RCC 7860 (cell line): ENCODE measurements around the gene ATP4A.
"Not testable (repeated sequence)": the region's sequence is repeated elsewhere in the genome, so short reads cannot be mapped to it uniquely, and the experiment has no call there.

ENCODE experiments used
- DNase-seq: peaks from one replicate; pipeline ENCODE4 v3.0.0-alpha.2; 2015; ENCODE audit warnings: low spot score
- FAIRE-seq: peaks from 2 replicates; lab custom pipeline; 2012; peaks lifted over from hg19 to GRCh38; lab: Jason Lieb, UNC

ATP4A gene

DNA sequence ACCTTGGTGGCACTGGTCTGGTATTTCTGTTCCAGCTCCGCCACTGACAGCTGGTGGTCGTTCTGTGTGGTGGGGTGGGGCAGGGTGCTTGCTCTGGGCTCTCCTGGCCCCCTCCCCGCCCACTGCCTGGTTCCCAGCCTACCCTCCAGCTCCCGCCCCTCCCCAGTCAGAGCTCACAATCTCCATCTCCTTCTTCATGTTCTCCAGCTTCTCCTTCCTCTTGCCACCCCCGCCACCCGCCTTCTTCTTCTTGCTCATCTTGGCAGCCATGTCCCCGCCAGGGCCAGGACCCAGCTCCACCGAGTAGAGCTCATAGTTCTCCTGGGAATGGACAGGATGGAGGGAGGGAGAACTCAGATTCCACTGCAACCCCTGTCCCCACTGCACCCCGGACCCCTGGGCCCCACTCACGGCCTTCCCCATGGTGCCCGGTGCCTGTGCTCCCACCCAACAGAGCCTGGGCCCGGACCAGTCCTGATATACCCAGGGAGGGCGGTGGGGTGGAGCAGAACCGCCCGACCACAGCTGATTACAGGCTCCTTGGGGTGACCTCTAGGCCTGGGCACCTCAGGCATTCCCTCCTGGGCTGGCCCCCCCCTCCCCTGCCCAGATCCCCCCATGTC is at the start of gene ATP4A:
ATP4A (minus strand) TSS at position 452 of the 623 bp plus-strand sequence; CDS start at position 423, 29 bp downstream.
- DNase-seq (no peak), FAIRE-seq (no peak)

DNA sequence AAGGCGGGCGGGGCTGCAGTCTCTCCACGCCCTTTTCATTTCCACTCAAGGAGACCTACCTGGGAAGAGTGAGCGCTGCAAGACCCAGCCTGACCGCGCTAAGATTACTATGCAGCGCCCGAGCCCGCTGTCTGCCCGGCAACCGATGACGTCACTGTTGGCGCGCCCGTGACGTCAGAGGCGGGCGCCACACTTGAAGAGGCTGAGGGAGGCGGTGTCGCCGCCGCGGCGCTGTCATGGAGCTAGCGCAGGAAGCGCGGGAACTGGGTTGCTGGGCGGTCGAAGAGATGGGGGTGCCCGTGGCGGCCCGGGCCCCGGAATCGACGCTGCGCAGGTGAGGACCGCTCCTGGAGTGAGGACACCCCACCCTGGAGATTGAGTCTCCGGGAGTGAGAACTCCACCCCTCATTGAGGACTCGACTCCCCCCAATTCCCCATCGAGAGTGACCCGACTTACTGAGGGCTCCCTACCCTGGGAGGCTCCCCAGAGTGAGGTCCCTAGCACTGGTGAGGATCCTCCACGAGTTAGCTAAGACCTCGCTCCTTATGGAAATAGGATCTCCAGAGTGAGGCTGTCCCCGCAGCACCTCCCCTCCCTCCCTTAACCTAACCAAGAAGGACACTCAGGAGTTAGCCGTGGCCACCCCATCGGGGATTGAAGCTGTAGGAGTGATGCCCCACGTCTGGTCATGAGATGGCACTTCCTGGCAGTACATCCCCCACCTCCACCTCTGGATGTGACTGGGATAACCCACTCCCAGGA is 49.3 kb upstream of the ATP4A start, which contains the start of gene HAUS5:
HAUS5 (plus strand) TSS at position 177 of the 763 bp plus-strand sequence; CDS start at position 237, 60 bp downstream.
- FAIRE-seq (peak; percentile 54), DNase-seq (peak; percentile 82)

GRCh38 chr19:35612224-35612558 is 48.7 kb upstream of the ATP4A start:
- DNase-seq = no peak
- no peak for FAIRE-seq

DNA sequence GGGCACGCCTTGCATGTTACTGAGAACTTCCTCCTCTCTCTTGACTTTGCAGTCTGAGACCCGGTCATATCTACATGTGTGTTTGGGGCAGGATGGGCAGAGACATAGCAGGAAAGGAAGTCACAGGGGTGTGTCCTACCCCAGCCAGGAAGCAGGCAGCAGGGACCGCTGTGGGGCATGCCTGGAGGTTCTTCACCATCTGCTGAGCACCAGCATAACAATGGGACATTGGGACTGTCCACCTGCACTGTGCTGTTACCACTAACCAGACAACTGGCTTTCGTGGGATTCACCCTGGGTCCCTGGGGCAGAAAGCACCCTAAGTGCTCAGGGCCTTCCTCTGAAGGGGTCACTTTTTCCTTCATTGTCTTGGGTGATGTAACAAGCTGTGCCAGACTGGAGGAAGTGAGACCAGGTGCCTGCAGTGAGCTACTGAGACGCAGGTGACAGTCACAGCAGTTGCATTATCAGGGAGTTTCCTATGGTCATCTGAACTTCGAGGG is 46.4 kb upstream of the ATP4A start:
- FAIRE-seq (no peak), DNase-seq (no peak)

DNA sequence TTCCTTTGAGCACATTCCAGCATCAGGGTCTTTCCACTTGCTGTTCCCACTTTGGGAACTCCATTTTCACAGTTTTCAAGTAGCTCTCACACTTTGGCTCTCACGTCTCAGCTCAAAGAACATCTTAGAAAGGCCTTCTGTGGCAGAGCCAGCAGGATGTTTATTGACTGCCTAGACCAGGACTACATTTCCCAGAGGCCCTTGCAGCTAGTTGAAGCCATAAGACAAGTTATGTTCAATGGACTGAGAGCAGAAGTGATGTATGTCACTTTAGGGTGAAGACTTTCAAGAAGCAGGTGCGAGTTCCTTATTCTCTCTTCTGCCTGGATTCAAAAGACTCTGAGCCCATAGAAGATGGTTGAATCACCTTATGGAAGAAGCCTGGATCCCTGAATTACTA is 44.8 kb upstream of the ATP4A start:
- no peak for FAIRE-seq
- no peak for DNase-seq

GRCh38 chr19:35607661-35608060 is 44.2 kb upstream of the ATP4A start:
- DNase-seq = no peak
- FAIRE-seq = no peak

DNA sequence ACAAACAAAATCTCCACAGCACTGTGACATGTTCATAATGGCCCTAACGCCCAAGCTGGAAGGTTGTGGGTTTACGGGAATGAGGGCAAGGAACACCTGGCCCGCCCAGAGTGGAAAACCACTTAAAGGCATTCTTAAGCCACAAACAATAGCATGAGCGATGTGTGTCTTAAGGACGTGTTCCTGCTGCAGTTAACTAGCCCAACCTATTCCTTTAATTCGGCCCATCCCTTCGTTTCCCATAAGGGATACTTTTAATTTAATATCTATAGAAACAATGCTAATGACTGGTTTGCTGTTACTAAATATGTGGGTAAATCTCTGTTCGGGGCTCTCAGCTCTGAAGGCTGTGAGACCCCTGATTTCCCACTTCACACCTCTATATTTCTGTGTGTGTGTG is 43.7 kb upstream of the ATP4A start:
- DNase-seq, FAIRE-seq: not testable (repeated sequence)

GRCh38 chr19:35604436-35604835 is 41.0 kb upstream of the ATP4A start:
- FAIRE-seq, DNase-seq: not testable (repeated sequence)

DNA sequence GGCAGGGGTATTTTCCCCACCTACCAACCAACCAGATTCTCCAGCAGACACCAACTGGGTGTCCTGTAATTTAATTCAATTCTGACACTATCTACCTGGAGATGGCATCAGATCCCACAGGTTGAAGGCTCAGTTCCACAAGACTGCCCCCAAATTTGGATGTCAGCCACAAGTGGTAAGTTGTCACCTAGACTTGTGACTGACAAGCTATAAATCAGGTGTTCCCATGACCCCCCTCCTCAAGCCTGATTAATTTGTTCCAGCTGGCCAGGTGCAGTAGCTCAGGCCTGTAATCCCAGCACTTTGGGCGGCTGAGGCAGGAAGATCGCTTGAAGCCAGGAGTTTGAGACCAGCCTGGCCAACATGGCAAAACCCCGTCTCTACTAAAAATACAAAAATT is 38.5 kb upstream of the ATP4A start:
- FAIRE-seq = no peak
- no peak for DNase-seq

DNA sequence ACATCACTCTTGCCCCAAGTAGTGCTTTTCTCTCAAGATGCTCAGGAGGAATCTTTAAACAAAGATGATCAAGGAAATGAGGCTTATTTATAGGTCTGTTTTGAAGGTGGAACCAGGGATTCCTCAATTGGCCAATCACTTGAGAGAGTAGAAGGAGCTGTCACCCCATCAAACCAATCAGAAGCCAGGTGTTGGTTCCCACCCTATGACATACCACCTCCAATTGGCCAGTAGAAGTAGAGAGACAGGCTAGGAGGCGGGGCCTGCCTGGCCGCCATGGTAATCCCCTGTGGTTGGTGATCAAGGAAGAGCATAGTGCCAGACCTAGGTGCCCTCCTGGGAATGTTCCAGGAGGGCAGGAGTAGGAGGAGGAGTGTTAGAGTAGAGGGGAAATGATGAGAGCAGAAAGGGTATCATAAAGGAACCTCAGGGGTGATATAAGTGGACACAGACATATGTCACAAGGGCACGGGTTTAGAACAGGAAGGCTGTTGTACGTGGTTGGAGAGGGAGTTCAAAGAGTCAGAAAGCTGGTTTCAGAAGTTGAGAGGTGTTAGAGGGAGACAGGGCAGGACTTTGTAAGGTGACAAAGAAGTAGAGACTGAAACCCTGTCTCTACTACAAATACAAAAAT is 33.0 kb upstream of the ATP4A start:
- no peak for DNase-seq
- FAIRE-seq = no peak

GRCh38 chr19:35595928-35596327 is 32.5 kb upstream of the ATP4A start:
- no peak for FAIRE-seq
- DNase-seq = no peak

- DNase-seq, FAIRE-seq: not testable (repeated sequence)
Observed at GRCh38 chr19:35595026-35595425, 31.6 kb upstream of the ATP4A start.

DNA sequence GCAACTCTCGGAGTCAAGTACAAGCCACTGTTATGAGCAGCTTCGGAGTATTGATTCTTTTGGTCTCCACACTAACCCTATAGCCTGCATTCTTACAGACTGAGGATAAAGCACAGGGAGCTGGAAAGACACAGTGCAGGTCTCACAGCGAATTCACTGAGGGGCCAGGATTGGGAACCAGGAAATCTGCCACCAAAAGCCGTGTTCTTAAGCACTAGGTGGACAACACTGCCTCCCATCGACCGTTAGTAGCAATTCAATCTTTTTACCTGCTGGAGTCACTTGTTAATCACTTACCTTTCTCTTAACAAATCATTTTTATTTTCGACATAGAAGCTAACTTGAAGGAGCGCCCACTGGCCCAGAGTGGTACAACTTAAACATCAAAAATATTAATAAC is 28.8 kb upstream of the ATP4A start:
- DNase-seq (no peak), FAIRE-seq (no peak)

DNA sequence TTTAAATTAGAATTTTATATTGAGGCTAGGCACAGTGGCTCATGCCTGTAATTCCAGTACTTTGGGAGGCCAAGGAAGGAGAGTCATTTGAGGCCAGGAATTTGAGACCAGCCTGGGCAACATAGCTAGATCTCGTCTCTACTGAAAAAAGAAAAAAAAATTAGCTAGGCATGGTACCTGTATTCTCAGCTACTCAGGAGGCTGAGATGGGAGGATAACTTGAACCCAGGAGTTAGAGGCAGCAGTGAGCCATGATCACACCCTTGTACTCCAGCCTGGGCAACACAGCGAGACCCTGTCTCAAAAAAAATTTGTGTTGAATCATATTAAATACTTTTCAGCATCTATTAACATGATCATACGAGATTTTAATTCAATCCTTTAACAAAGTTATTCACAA is 27.4 kb upstream of the ATP4A start:
- DNase-seq = no peak
- no peak for FAIRE-seq

DNA sequence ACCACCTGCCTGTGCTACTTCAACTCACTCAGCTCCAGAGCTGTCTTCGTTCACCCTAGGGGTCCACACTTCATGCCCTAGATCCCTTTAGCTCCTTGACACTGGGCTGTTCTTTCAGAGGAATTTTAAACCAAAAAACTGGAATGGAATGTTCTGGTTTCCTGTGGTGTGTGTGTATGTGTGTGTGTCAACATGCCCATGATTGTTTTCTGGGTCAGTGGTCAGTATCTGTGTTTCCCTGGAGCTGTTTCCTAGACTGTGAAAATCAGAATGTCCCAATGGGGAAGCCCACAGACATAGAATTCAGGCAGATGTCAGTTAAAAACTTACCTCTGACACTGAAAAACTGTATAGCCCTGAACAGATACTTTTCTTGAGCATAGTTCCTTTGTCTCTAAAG is 23.9 kb upstream of the ATP4A start:
- DNase-seq (no peak), FAIRE-seq (no peak)

DNA sequence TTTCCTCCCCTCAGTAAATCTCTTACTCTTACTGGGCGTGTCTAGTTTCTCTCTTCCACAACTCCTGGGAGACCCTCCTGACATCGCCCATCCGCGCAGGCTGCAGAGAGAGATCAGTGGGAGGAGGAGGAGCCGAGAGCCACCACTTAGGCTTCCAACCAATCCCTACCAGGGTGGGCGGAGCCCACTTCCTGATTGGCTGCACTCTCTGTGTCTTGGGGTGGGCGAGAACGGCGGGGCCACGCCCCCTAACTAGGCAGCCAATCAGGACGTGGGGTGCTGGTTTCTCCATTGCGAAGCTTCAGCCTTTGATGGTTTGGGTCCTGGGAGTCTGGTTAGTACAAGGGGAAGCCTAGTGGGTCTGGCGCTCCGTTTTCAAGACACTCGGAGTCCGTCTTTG is 22.4 kb upstream of the ATP4A start, which contains the start of gene PMIS2:
PMIS2 (plus strand) TSS at position 326 of the 400 bp plus-strand sequence. CDS start 87 bp downstream, outside the sequence.
- FAIRE-seq = no peak
- DNase-seq = no peak

DNA sequence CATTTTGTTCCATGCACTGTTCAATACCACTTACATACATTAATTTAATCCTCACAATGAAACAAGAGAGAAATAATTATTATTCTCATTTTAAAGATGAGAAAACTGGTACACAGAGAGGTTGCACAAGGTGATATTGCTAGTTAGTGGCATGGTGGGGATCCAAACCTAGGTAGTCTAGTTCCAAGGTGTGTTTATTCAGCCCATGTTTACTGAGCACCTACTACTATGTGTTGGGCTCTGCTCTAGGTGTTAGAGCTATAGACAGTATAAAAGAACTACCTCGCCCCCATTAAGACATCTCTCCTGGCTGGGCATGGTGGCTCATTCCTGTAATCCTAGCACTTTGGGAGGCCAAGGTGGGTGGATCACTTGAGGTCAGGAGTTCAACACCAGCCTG is 19.3 kb upstream of the ATP4A start:
- no peak for DNase-seq
- FAIRE-seq = no peak

- DNase-seq (no peak), FAIRE-seq (no peak)
Observed at GRCh38 chr19:35578707-35579106, 15.2 kb upstream of the ATP4A start.

DNA sequence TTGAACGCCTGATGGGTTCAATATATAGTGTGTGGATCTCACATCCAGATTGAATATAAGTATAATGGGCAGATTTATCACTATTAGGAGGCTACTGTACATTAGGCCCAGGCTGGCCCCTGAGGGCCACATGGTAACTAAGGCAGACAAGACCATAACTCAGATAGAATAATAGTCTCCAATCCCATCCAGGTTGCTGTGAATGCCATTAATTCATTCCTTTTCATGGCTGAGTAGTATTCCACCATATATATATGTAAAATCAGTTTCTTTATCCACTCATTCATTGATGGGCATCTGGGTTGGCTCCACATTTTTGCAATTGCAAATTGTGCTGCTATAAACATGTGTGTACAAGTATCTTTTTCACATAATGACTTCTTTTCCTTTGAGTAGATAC is 14.5 kb upstream of the ATP4A start:
- DNase-seq (no peak), FAIRE-seq (no peak)

DNA sequence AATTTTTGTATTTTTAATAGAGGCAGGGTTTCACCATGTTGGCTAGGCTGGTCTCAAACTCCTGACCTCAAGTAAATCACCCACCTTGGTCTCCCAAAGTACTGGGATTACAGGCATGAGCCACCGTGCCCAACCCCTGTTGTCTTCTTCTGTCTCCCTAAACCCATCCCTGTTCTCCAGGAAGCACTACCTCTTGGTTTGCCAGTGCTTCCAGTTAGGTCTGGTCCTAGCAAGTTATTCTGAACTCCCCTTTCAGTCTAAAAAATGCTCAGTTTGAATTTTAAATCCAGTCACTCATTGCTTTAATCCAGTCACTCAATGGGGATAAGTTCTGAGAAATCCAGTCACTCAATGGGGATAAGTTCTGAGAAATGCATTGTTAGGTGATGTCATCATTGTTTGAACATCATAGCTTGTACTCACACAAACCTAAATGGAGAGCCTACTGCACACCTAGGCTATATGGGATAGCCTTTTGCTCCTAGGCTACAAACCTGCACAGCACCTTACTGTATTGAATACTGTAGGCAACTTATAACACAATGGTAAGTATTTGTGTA is 8.0 kb upstream of the ATP4A start:
- DNase-seq = no peak
- no peak for FAIRE-seq

GRCh38 chr19:35569281-35569781 is 5.9 kb upstream of the ATP4A start:
- FAIRE-seq (no peak), DNase-seq (no peak)
